ENCODE measurements around the gene MRPL16.

DNA sequence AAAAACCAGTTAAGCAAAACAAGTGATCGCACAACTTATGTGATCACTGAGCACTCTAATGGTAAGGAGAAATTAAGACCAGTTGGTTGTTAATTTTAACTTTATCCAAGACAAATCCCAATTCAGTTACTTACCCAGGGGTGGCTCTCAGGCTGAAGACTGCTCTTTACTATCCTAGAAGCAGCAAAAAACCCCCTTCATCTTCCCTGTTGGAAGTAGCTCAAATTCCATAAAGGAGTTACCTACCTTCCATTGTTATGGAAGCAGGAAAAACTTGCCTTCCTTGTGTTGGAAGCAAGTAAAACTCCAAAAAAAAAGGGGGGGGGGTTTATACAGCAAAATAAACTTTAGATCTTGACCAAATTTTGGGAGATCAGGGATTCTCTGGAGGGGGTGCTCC lies 5.2 kb upstream of the MRPL16 start:
- TF ChIP-seq, protein P1, sequence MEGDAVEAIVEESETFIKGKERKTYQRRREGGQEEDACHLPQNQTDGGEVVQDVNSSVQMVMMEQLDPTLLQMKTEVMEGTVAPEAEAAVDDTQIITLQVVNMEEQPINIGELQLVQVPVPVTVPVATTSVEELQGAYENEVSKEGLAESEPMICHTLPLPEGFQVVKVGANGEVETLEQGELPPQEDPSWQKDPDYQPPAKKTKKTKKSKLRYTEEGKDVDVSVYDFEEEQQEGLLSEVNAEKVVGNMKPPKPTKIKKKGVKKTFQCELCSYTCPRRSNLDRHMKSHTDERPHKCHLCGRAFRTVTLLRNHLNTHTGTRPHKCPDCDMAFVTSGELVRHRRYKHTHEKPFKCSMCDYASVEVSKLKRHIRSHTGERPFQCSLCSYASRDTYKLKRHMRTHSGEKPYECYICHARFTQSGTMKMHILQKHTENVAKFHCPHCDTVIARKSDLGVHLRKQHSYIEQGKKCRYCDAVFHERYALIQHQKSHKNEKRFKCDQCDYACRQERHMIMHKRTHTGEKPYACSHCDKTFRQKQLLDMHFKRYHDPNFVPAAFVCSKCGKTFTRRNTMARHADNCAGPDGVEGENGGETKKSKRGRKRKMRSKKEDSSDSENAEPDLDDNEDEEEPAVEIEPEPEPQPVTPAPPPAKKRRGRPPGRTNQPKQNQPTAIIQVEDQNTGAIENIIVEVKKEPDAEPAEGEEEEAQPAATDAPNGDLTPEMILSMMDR (IDR thresholded peaks at IDR 0.05; ENCODE audit: insufficient read depth, low read length, poor library complexity, severe bottlenecking), result no peak
- no peak for TF ChIP-seq EZH2phosphoT487 (conservative IDR thresholded peaks at IDR 0.05; ENCODE audit: low read length)
